Upper lobe of right lung (tissue), 1 donor: Measurements from ENCODE around the gene PRDM16. TPM values are rescaled to one million over a fixed set of nuclear protein-coding genes. Genes with fewer than 3 reads are reported as not detected.

Source experiments
- ATAC-seq: fragments of 200-7000 bp; cut with Tn5 transposase; one replicate; pipeline ENCODE4 v1.9.1; 2020; ENCODE audit warnings: mild to moderate bottlenecking, moderate library complexity
- DNase-seq: peaks from one replicate; pipeline ENCODE4 v3.0.0-alpha.2; 2020
- H3K27ac ChIP-seq: fragments of 200-600 bp; one replicate; pipeline ENCODE4 v1.8.0; 2022
- H3K27me3 ChIP-seq: fragments of 200-600 bp; one replicate; pipeline ENCODE4 v1.8.0; 2022; ENCODE audit warnings: mild to moderate bottlenecking
- H3K36me3 ChIP-seq: fragments of 200-600 bp; one replicate; pipeline ENCODE4 v1.8.0; 2022
- H3K4me1 ChIP-seq: fragments of 200-600 bp; one replicate; pipeline ENCODE4 v1.8.0; 2022
- H3K4me3 ChIP-seq: fragments of 200-600 bp; one replicate; pipeline ENCODE4 v1.8.0; 2022; ENCODE audit warnings: mild to moderate bottlenecking
- H3K9me3 ChIP-seq: fragments of 200-600 bp; one replicate; pipeline ENCODE4 v1.8.0; 2022
- CTCF ChIP-seq: fragments of 200-600 bp; IDR thresholded peaks from one replicate; pipeline ENCODE4 v1.8.0; 2022; ENCODE audit warnings: antibody characterized with exemption
- intact Hi-C: fragments of 100-400 bp; cut with DNase I; formaldehyde crosslinking; loops from one replicate; pipeline ENCODE4 v1.11.0; 2022
- total RNA-seq: library from RNA; stranded (reverse); fragmentation: NEBNext Ultra II Directional; extraction: Animal tissue kit (Norgen Biotek cat#: 25700); gene quantifications from one replicate; pipeline ENCODE4 v1.2.1, GENCODE V29; 2021
- donor health status: DM: no; HTN: yes; CAD: no; lungs with severe emphysema.

Gene PRDM16
- total RNA-seq, 1 donor from 2014 or later = 21.0 TPM

- Histone ChIP-seq H3K9me3 (no peaks in the 10 kb centered on the region), H3K4me3 (no peak overlapping the region), H3K4me1 (no peaks in the 10 kb centered on the region), H3K36me3 (no peaks in the 10 kb centered on the region), H3K27me3 (peaks cover 17% of the 10 kb centered on the region), H3K27ac (no peak overlapping the region)
- no peak for TF ChIP-seq CTCF
- intact Hi-C loops = no loop called here
- ATAC-seq = no peak
- DNase-seq = no peak
These were observed 85.1 kb downstream of the PRDM16 start for GRCh38 chr1:3153902-3154795.

GRCh38 chr1:3155056-3155925 lies 86.3 kb downstream of the PRDM16 start:
- no peak overlapping the region for H3K27ac ChIP-seq
- H3K9me3 ChIP-seq = no peaks in the 10 kb centered on the region
- H3K4me3 ChIP-seq = no peak overlapping the region
- DNase-seq (no peak), ATAC-seq (no peak)
- no peaks in the 10 kb centered on the region for H3K4me1 ChIP-seq
- H3K36me3 ChIP-seq = no peaks in the 10 kb centered on the region
- intact Hi-C loops = no loop called here
- TF ChIP-seq CTCF = no peak
- peaks cover 17% of the 10 kb centered on the region for H3K27me3 ChIP-seq

GRCh38 chr1:3155926-3156220 lies 86.9 kb downstream of the PRDM16 start:
- H3K4me3 ChIP-seq = no peak overlapping the region
- DNase-seq (no peak), ATAC-seq (no peak)
- no peaks in the 10 kb centered on the region for H3K36me3 ChIP-seq
- H3K9me3 ChIP-seq = no peaks in the 10 kb centered on the region
- peaks cover 17% of the 10 kb centered on the region for H3K27me3 ChIP-seq
- peaks cover under 1% of the 10 kb centered on the region for H3K4me1 ChIP-seq
- no peak for TF ChIP-seq CTCF
- no peak overlapping the region for H3K27ac ChIP-seq
- intact Hi-C loops = no loop called here

- Histone ChIP-seq H3K4me3 (no peak overlapping the region), H3K27ac (no peak overlapping the region), H3K9me3 (no peaks in the 10 kb centered on the region), H3K4me1 (peaks cover 7% of the 10 kb centered on the region), H3K27me3 (peaks cover 17% of the 10 kb centered on the region), H3K36me3 (no peaks in the 10 kb centered on the region)
- no peak for TF ChIP-seq CTCF
- ATAC-seq = no peak
- intact Hi-C loops = no loop called here
- no peak for DNase-seq
These were observed 87.9 kb downstream of the PRDM16 start for GRCh38 chr1:3156936-3157335.

GRCh38 chr1:3158347-3158746 lies 89.3 kb downstream of the PRDM16 start:
- no peak for TF ChIP-seq CTCF
- no peaks in the 10 kb centered on the region for H3K9me3 ChIP-seq
- no peaks in the 10 kb centered on the region for H3K36me3 ChIP-seq
- no peak overlapping the region for H3K4me3 ChIP-seq
- H3K27ac ChIP-seq = no peak overlapping the region
- peaks cover 17% of the 10 kb centered on the region for H3K27me3 ChIP-seq
- ATAC-seq (no peak), DNase-seq (no peak)
- H3K4me1 ChIP-seq = peaks cover 7% of the 10 kb centered on the region
- intact Hi-C loops = no loop called here
